ENCODE data around the gene PCYT2. TPM values are rescaled to one million over a fixed set of nuclear protein-coding genes. Genes with fewer than 3 reads are reported as not detected.

The PCYT2 gene
- total and polyA plus RNA-seq, 10 of the 15 experiments (the other 5 are each of a cell fraction or from before 2014, with no cell fraction given) = 0.63 to 72.0 (median 45.0) TPM

DNA sequence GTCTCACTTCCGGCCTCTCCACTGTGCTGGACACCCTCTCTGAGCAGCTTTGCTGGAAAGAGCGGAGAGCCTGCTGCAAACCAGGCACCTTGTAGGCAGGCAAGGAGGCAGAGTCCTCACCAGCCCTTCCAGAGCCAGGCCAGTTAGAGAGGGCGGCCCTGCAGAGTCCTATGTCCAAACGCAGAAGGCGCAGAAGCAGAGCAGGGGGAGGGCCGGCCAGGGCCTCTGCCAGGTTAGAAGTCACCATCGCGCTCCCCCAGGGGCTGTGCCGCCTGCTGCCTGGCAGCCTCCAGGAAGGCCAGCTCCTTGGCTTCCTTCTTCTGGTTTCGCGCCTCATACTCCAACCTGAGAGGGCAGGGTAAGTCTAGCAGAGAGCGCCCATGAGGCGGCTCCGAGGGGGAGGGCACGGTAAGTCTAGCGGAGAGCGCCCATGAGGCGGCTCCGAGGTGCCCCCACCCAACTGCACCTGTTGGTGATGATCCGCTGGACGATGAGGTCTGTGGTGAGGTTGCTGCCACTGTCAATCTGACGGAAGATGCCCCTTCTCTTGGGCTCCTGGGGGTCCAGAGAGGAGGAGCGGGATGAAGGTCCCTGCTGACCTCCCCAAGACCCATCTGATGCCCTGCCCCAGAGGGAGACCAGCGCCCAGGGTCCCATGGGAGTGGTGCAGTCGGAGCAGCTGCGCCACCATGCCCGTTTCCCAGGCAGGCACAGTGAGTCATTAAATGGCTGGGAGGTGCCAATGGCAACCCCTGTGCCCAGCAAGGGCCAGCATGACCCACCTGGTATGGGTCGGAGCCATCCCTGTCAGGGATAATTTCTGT, 6.4 kb downstream of the PCYT2 start (continued):
- TF ChIP-seq STAT1 (conservative IDR thresholded peaks at IDR 0.05) = no peak

- WGBS (ENCODE audit: insufficient coverage, insufficient replicate concordance, low lambda C conversion rate, missing lambda C conversion rate) = 96% methylated on average over 20 of the region's 24 CpGs
These were observed 7.2 kb downstream of the PCYT2 start for GRCh38 chr17:81903896-81904599.

More at GRCh38 chr17:81903896-81904599, 7.2 kb downstream of the PCYT2 start:
- FAIRE-seq (no peak), ATAC-seq (no peak), DNase-seq (ENCODE audit: low read depth, low spot score) (no peak)
- ChIA-PET SMC1A (ENCODE audit: uncharacterized antibody, unreplicated experiment) (no interaction called here), POLR2A (no interaction called here), RAD21 (ENCODE audit: unreplicated experiment) (no interaction called here), CTCF (no interaction called here)
- in situ Hi-C loops (cut with MboI) (no loop called here), intact Hi-C loops (cut with micrococcal nuclease; ENCODE audit: unreplicated experiment) (no loop called here)
- no peaks in the 10 kb centered on the region for H4K20me1 ChIP-seq (ENCODE audit: control insufficient read depth, insufficient read depth)
- no peaks in the 10 kb centered on the region for H3K79me2 ChIP-seq (ENCODE audit: control insufficient read depth, insufficient read depth, low read length)
- TF ChIP-seq DPF2 (IDR thresholded peaks at IDR 0.05) (no peak), IKZF1 (conservative IDR thresholded peaks at IDR 0.05) (no peak), MYB (IDR thresholded peaks at IDR 0.05; ENCODE audit: borderline replicate concordance, low read depth, low read length) (no peak), PML (IDR thresholded peaks at IDR 0.05; ENCODE audit: low read length) (no peak), NBN (IDR thresholded peaks at IDR 0.05) (no peak), POU2F2 (IDR thresholded peaks at IDR 0.05; ENCODE audit: borderline replicate concordance, low read depth, low read length) (no peak)
- TF ChIP-seq, protein P1, sequence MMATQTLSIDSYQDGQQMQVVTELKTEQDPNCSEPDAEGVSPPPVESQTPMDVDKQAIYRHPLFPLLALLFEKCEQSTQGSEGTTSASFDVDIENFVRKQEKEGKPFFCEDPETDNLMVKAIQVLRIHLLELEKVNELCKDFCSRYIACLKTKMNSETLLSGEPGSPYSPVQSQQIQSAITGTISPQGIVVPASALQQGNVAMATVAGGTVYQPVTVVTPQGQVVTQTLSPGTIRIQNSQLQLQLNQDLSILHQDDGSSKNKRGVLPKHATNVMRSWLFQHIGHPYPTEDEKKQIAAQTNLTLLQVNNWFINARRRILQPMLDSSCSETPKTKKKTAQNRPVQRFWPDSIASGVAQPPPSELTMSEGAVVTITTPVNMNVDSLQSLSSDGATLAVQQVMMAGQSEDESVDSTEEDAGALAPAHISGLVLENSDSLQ (IDR thresholded peaks at IDR 0.05) = no peak
- TF ChIP-seq, protein P2, sequence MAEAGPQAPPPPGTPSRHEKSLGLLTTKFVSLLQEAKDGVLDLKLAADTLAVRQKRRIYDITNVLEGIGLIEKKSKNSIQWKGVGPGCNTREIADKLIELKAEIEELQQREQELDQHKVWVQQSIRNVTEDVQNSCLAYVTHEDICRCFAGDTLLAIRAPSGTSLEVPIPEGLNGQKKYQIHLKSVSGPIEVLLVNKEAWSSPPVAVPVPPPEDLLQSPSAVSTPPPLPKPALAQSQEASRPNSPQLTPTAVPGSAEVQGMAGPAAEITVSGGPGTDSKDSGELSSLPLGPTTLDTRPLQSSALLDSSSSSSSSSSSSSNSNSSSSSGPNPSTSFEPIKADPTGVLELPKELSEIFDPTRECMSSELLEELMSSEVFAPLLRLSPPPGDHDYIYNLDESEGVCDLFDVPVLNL (IDR thresholded peaks at IDR 0.05; ENCODE audit: low read depth, low read length) = no peak
- BruUV-seq (replicated peaks) = TSS peak; percentile 47
- H3K36me3 ChIP-seq (ENCODE audit: control insufficient read depth in 2 of 2, insufficient read depth in 2 of 2, low read length in 1 of 2) = peaks cover 3 to 4% of the 10 kb centered on the region in 2 experiments; a peak in 3 of 4 replicates
- H3K4me1 ChIP-seq (ENCODE audit: control insufficient read depth, insufficient read depth, low read length) = no peaks in the 10 kb centered on the region
- H3K4me3 ChIP-seq = no peak overlapping the region
- H3K9ac ChIP-seq (ENCODE audit: control insufficient read depth, insufficient read depth, low read length) = no peak overlapping the region
- no peaks in the 10 kb centered on the region for H3K9me3 ChIP-seq (replicated peaks; ENCODE audit: control insufficient read depth, insufficient read depth, low read length)
- H3K4me2 ChIP-seq (ENCODE audit: control insufficient read depth, insufficient read depth) = no peak overlapping the region
- H2AFZ ChIP-seq (ENCODE audit: control insufficient read depth, low read depth, low read length) = no peak overlapping the region
- H3K27ac ChIP-seq (ENCODE audit: control insufficient read depth, insufficient read depth) = no peak overlapping the region
- H3K27me3 ChIP-seq (replicated peaks in 1 of 2; ENCODE audit: control insufficient read depth in 2 of 2, insufficient read depth in 2 of 2, low read length in 1 of 2) = no peaks in the 10 kb centered on the region; a peak in 1 of 4 replicates

Measured in GM12878 (cell line).